ENCODE data around the gene ACP3. TPM values are rescaled to one million over a fixed set of nuclear protein-coding genes. Genes with fewer than 3 reads are reported as not detected.

Gene ACP3
- total and polyA plus RNA-seq, 2 of the 4 experiments (the other 2 are of a cell fraction): 0.36 to 0.54 TPM

DNA sequence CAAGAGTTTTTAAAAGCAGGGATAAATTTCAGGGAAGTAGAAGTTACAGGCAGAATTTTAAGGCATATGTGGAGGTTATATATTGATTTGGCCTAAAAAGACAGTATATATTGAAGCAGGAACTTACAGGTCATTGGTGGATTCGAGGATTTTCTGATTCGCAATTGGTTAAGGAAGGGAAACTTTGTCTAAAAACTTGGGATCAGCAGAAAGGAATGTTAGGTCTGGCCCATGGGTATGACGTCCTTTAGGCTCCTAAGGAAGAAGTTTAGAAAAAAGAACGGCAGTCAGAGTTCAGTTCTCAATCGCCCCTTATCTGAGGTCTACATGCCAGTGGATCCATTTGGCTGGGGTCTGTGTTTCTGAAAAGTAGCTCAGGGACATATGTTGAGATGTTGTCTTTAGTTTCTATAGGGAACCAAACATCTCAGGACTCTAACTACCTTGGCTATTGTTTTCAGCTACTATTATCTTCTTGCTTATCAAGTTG lies 33.2 kb upstream of the ACP3 start:
- H3K4me2 ChIP-seq (ENCODE audit: low read depth, low read length): no peak overlapping the region
- H4K91ac ChIP-seq (ENCODE audit: insufficient read depth, low read depth, low read length): no peak overlapping the region; the same call in 1 of the 2 replicates
- dilution Hi-C loops (cut with HindIII; ENCODE audit: low sequenced_read_pairs, unreplicated experiment) (no loop called here), in situ Hi-C loops (cut with MboI; ENCODE audit: low sequenced_read_pairs) (no loop called here), intact Hi-C loops (cut with micrococcal nuclease) (no loop called here)
- no peaks in the 10 kb centered on the region for H4K20me1 ChIP-seq (ENCODE audit: insufficient read depth, low read length)
- no peak overlapping the region for H4K8ac ChIP-seq (ENCODE audit: low read depth in 2 of 2, low read length in 2 of 2)
- no peak overlapping the region for H2AK9ac ChIP-seq (replicated peaks; ENCODE audit: low read depth, low read length, poor library complexity)
- no peak overlapping the region for H3K9ac ChIP-seq (ENCODE audit: low read depth, low read length)
- ATAC-seq (ENCODE audit: low read depth) (peak; percentile 29), DNase-seq (no peak)
- H4K5ac ChIP-seq (ENCODE audit: low read depth, low read length): no peak overlapping the region; the same call in 1 of the 2 replicates
- POLR2A ChIA-PET (ENCODE audit: unreplicated experiment): no interaction called here
- WGBS, 2 experiments (ENCODE audit: extremely low coverage in 2 of 2, insufficient read length in 1 of 2): 62% methylated on average over 4 of the region's 5 CpGs; no CpG with 5 or more reads in 1 of the 2 experiments
- H2BK5ac ChIP-seq (ENCODE audit: low read depth, low read length, poor library complexity, severe bottlenecking): no peak overlapping the region
- H3K23ac ChIP-seq (ENCODE audit: low read depth, low read length): no peak overlapping the region
- H2AFZ ChIP-seq (replicated peaks; ENCODE audit: low read length, poor library complexity): no peak overlapping the region
- H3K36me3 ChIP-seq (ENCODE audit: control insufficient read depth, insufficient read depth, low read length): no peaks in the 10 kb centered on the region
- H2BK15ac ChIP-seq (ENCODE audit: low read depth, low read length): no peak overlapping the region
- H3K9me1 ChIP-seq (ENCODE audit: insufficient read depth, low read length): no peaks in the 10 kb centered on the region
- H3K4ac ChIP-seq (ENCODE audit: low read depth, low read length): no peak overlapping the region
- TF ChIP-seq RFX5 (IDR thresholded peaks at IDR 0.05; ENCODE audit: low read depth, low read length): no peak
- TF ChIP-seq NFE2L2 (IDR thresholded peaks at IDR 0.05; ENCODE audit: low read depth, low read length): no peak
- TF ChIP-seq MAFK (IDR thresholded peaks at IDR 0.05; ENCODE audit: low read depth, low read length): no peak
- TF ChIP-seq, protein P1, sequence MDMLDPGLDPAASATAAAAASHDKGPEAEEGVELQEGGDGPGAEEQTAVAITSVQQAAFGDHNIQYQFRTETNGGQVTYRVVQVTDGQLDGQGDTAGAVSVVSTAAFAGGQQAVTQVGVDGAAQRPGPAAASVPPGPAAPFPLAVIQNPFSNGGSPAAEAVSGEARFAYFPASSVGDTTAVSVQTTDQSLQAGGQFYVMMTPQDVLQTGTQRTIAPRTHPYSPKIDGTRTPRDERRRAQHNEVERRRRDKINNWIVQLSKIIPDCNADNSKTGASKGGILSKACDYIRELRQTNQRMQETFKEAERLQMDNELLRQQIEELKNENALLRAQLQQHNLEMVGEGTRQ (IDR thresholded peaks at IDR 0.05; ENCODE audit: low read depth, low read length): no peak
- TF ChIP-seq POLR2A (IDR thresholded peaks at IDR 0.05; ENCODE audit: low read depth, low read length): no peak
- no peak for TF ChIP-seq BHLHE40 (IDR thresholded peaks at IDR 0.05; ENCODE audit: low read depth, low read length)
- no peak for TF ChIP-seq CHD1 (IDR thresholded peaks at IDR 0.05; ENCODE audit: low read depth, low read length)
- no peak overlapping the region for H2AK5ac ChIP-seq (ENCODE audit: low read depth, low read length)
- no peaks in the 10 kb centered on the region for H3K27me3 ChIP-seq (ENCODE audit: control insufficient read depth, insufficient read depth, low read length)
- H3K79me1 ChIP-seq (ENCODE audit: low read depth in 1 of 2, low read length in 2 of 2): no peaks in the 10 kb centered on the region
- H3K4me1 ChIP-seq (ENCODE audit: control insufficient read depth, insufficient read depth, low read length): peaks cover 4% of the 10 kb centered on the region
- H3K14ac ChIP-seq (replicated peaks; ENCODE audit: low read depth, low read length): no peak overlapping the region
- CTCF ChIA-PET: interaction anchor here (0.6 to 0.8 kb wide), 2 partner anchors 14 to 45 kb away, joined by 3 to 4 read pairs; no protein-coding TSS in a partner anchor
- H3K56ac ChIP-seq (ENCODE audit: extremely low read depth, insufficient read depth, low read length): no peak overlapping the region
- BruUV-seq (replicated peaks): no TSS peak
- H2BK120ac ChIP-seq (ENCODE audit: low read depth, low read length): no peak overlapping the region
- H3K27ac ChIP-seq (ENCODE audit: insufficient read depth, low read length): no peak overlapping the region
- no peak overlapping the region for H2BK20ac ChIP-seq (ENCODE audit: low read depth, low read length)
- H3K4me3 ChIP-seq (ENCODE audit: insufficient read depth, low read depth, low read length): no peak overlapping the region
- peaks cover 4% of the 10 kb centered on the region; the same call in 1 of the 2 replicates for H3K9me3 ChIP-seq (ENCODE audit: control insufficient read depth, insufficient read depth, low read length)
- H3K18ac ChIP-seq (ENCODE audit: low read depth, low read length): 0 out of 2 replicates have a peak overlapping the region, but pooled peaks have one; percentile 3
